Neural cell (in vitro differentiated cells): Measurements from ENCODE around the gene ADARB2. TPM values are rescaled to one million over a fixed set of nuclear protein-coding genes. Genes with fewer than 3 reads are reported as not detected.

ENCODE experiments used
- H2AFZ ChIP-seq: fragments of 200-600, 300-800 bp; sonication (generic), shearing (Covaris generic); 2 replicates; pipeline ENCODE4 v1.6.0; 2014; ENCODE audit warnings: low read depth, mild to moderate bottlenecking, antibody characterized with exemption, low read length, moderate library complexity
- H3F3A ChIP-seq: fragments of 200-600 bp; shearing (Covaris generic); 2 replicates; pipeline ENCODE4 v1.6.1; 2016; ENCODE audit warnings: mild to moderate bottlenecking, moderate library complexity, mixed read lengths, antibody characterized with exemption, low read length; ENCODE audit not compliant: insufficient read depth, poor library complexity, severe bottlenecking
- H3K27ac ChIP-seq: fragments of 200-600, 300-800 bp; sonication (generic), shearing (Covaris generic); 2 replicates; pipeline ENCODE4 v1.5.1; 2014; ENCODE audit warnings: mild to moderate bottlenecking, low read length, moderate library complexity
- H3K27me3 ChIP-seq: fragments of 300-800, 200-600 bp; sonication (generic), shearing (Covaris generic); 2 replicates; pipeline ENCODE4 v1.6.0; 2014; ENCODE audit warnings: mild to moderate bottlenecking, low read depth, low read length, moderate library complexity; ENCODE audit not compliant: insufficient read depth
- H3K36me3 ChIP-seq: fragments of 300-800, 200-600 bp; sonication (generic), shearing (Covaris generic); 2 replicates; pipeline ENCODE4 v1.5.1; 2014; ENCODE audit warnings: mild to moderate bottlenecking, antibody characterized with exemption, low read length, moderate library complexity; ENCODE audit not compliant: insufficient read depth
- H3K4me2 ChIP-seq: fragments of 300-800, 200-600 bp; sonication (generic), shearing (Covaris generic); 2 replicates; pipeline ENCODE4 v1.6.0; 2014; ENCODE audit warnings: mild to moderate bottlenecking, low read length
- H3K4me3 ChIP-seq: fragments of 300-800, 200-600 bp; sonication (generic), shearing (Covaris generic); 2 replicates; pipeline ENCODE4 v1.5.1; 2014; ENCODE audit warnings: mild to moderate bottlenecking, low read length, moderate library complexity
- H3K79me2 ChIP-seq: fragments of 200-600 bp; shearing (Covaris generic); replicated peaks from 2 replicates; pipeline ENCODE4 v1.6.0; 2014; ENCODE audit warnings: mild to moderate bottlenecking, low read length, moderate library complexity; ENCODE audit not compliant: insufficient read depth
- H3K9ac ChIP-seq: fragments of 300-800, 200-600 bp; sonication (generic), shearing (Covaris generic); 2 replicates; pipeline ENCODE4 v1.6.1; 2016; ENCODE audit warnings: mild to moderate bottlenecking, low read length, mixed read lengths
- H3K9me2 ChIP-seq: fragments of 200-600 bp; shearing (Covaris generic); 2 replicates; pipeline ENCODE4 v1.6.1; 2016; ENCODE audit warnings: mild to moderate bottlenecking, low read length, mixed read lengths; ENCODE audit not compliant: insufficient read depth
- H3K9me3 ChIP-seq: fragments of 200-600, 300-800 bp; sonication (generic), shearing (Covaris generic); 2 replicates; pipeline ENCODE4 v1.6.1; 2016; ENCODE audit warnings: mild to moderate bottlenecking, mixed run types, low read length, moderate library complexity, mixed read lengths
- H4K20me1 ChIP-seq: fragments of 200-600 bp; shearing (Covaris generic); 2 replicates; pipeline ENCODE4 v1.6.1; 2016; ENCODE audit warnings: mild to moderate bottlenecking, mixed run types; ENCODE audit not compliant: insufficient read depth
- EP300 ChIP-seq: fragments of 450-650 bp; conservative IDR thresholded peaks from 2 replicates; pipeline ENCODE4 v1.6.1; 2014; ENCODE audit warnings: antibody characterized with exemption, mild to moderate bottlenecking, moderate library complexity; ENCODE audit not compliant: poor library complexity, severe bottlenecking
- EZH2 ChIP-seq: fragments of 200-600, 300-800 bp; shearing (Covaris generic), sonication (generic); IDR thresholded peaks from 2 replicates; pipeline ENCODE4 v1.6.1; 2014; ENCODE audit warnings: antibody characterized with exemption, low read length, borderline replicate concordance, mild to moderate bottlenecking; ENCODE audit not compliant: insufficient read depth, poor library complexity, severe bottlenecking
- MXI1 ChIP-seq: fragments of 450-650 bp; conservative IDR thresholded peaks from 2 replicates; pipeline ENCODE4 v1.6.1; 2014; ENCODE audit warnings: antibody characterized with exemption, mild to moderate bottlenecking; ENCODE audit not compliant: poor library complexity, severe bottlenecking
- POLR2AphosphoS5 ChIP-seq: IDR thresholded peaks from 2 replicates; pipeline ENCODE4 v1.6.1; 2012
- RAD21 ChIP-seq: fragments of 450-650 bp; conservative IDR thresholded peaks from 2 replicates; pipeline ENCODE4 v1.6.1; 2014; ENCODE audit warnings: antibody characterized with exemption, mild to moderate bottlenecking, moderate library complexity
- TAF1 ChIP-seq: IDR thresholded peaks from 2 replicates; pipeline ENCODE4 v1.6.1; 2012; ENCODE audit warnings: low read depth
- polyA plus RNA-seq: library from polyadenylated mRNA; depleted of rRNA; stranded (reverse); fragments of >200 nt; gene quantifications from 2 replicates; pipeline ENCODE4 v1.2.3, GENCODE V29; 2014
- TF ChIP-seq, protein P1 (sequence below): IDR thresholded peaks from 2 replicates; pipeline ENCODE4 v1.6.1; 2012; ENCODE audit warnings: borderline replicate concordance
- TF ChIP-seq, protein P2 (sequence below): fragments of 450-650 bp; IDR thresholded peaks from 2 replicates; pipeline ENCODE4 v1.5.1; 2014; ENCODE audit warnings: antibody characterized with exemption, mild to moderate bottlenecking, moderate library complexity; ENCODE audit not compliant: poor library complexity, severe bottlenecking

Gene ADARB2
- polyA plus RNA-seq, 1 donor from 2014 or later = 3.6 TPM

DNA sequence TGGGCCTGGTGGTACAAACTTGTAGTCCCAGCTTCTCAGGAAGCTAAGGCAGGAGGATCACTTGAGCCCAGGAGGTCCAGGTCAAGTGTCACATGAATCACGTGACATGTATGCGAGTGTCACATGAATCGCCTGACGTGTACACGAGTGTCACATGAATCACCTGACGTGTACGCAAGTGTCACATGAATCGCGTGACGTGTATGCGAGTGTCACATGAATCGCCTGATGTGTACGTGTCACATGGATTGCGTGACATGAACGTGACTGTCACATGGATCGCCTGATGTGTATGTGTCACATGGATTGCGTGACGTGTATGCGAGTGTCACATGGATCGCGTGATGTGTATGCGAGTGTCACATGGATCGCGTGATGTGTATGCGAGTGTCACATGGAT lies 9.5 kb upstream of the ADARB2 start:
- Histone ChIP-seq H3K79me2 (no peaks in the 10 kb centered on the region), H3F3A (no peaks in the 10 kb centered on the region), H3K27me3 (no peaks in the 10 kb centered on the region), H3K9me3 (peaks cover 3% of the 10 kb centered on the region), H3K36me3 (no peaks in the 10 kb centered on the region), H3K4me2 (no peak overlapping the region), H3K27ac (no peak overlapping the region), H4K20me1 (no peaks in the 10 kb centered on the region), H3K4me3 (no peak overlapping the region), H2AFZ (no peak overlapping the region), H3K9ac (no peak overlapping the region), H3K9me2 (no peaks in the 10 kb centered on the region)
- TF ChIP-seq TAF1 = no peak
- TF ChIP-seq MXI1 = no peak
- TF ChIP-seq, protein P1, sequence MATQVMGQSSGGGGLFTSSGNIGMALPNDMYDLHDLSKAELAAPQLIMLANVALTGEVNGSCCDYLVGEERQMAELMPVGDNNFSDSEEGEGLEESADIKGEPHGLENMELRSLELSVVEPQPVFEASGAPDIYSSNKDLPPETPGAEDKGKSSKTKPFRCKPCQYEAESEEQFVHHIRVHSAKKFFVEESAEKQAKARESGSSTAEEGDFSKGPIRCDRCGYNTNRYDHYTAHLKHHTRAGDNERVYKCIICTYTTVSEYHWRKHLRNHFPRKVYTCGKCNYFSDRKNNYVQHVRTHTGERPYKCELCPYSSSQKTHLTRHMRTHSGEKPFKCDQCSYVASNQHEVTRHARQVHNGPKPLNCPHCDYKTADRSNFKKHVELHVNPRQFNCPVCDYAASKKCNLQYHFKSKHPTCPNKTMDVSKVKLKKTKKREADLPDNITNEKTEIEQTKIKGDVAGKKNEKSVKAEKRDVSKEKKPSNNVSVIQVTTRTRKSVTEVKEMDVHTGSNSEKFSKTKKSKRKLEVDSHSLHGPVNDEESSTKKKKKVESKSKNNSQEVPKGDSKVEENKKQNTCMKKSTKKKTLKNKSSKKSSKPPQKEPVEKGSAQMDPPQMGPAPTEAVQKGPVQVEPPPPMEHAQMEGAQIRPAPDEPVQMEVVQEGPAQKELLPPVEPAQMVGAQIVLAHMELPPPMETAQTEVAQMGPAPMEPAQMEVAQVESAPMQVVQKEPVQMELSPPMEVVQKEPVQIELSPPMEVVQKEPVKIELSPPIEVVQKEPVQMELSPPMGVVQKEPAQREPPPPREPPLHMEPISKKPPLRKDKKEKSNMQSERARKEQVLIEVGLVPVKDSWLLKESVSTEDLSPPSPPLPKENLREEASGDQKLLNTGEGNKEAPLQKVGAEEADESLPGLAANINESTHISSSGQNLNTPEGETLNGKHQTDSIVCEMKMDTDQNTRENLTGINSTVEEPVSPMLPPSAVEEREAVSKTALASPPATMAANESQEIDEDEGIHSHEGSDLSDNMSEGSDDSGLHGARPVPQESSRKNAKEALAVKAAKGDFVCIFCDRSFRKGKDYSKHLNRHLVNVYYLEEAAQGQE = no peak
- TF ChIP-seq EZH2 = no peak

DNA sequence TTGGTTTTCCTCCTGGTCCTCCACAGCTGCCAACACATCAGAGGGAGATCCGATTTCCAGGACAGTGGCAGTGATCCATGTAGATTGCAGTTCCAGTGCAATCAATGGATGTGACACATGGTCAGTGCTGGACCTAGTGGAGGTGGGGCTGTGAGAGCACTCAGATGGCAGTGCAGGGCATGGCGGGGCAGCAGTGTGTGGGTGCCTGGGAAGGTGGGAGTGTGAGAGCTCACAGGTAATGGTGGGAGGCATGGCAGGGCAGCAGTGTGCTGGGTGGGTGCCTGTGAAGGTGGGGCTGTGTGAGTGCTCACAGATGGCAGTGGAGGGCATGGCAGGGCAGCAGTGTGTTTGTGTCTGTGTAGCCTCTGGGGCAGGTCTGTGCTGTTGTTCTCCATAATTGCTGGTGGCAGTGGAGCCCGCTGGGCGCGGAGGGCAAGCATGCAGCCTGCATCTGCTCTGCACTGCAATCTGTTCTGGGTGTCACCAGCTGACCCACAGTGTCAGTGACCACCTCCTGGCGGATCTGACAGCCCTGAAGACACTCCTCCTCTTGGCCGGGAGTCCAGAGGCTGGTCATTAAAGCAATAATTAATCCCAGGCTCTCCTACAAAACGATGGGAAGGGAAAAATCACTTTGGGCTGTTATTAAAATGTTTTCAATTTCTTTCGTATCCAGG lies 8.6 kb upstream of the ADARB2 start:
- H2AFZ ChIP-seq = no peak overlapping the region
- H3K27ac ChIP-seq = no peak overlapping the region
- no peaks in the 10 kb centered on the region for H3F3A ChIP-seq

More for the DNA sequence above, 8.6 kb upstream of the ADARB2 start:
- Histone ChIP-seq H3K9me2 (no peaks in the 10 kb centered on the region), H3K4me2 (no peak overlapping the region), H3K79me2 (no peaks in the 10 kb centered on the region), H3K36me3 (no peaks in the 10 kb centered on the region), H3K9ac (no peak overlapping the region), H3K27me3 (no peaks in the 10 kb centered on the region), H4K20me1 (no peaks in the 10 kb centered on the region), H3K4me3 (no peak overlapping the region), H3K9me3 (peaks cover 3% of the 10 kb centered on the region)
- no peak for TF ChIP-seq MXI1
- TF ChIP-seq EZH2 = no peak
- TF ChIP-seq RAD21 = no peak
- TF ChIP-seq, protein P2, sequence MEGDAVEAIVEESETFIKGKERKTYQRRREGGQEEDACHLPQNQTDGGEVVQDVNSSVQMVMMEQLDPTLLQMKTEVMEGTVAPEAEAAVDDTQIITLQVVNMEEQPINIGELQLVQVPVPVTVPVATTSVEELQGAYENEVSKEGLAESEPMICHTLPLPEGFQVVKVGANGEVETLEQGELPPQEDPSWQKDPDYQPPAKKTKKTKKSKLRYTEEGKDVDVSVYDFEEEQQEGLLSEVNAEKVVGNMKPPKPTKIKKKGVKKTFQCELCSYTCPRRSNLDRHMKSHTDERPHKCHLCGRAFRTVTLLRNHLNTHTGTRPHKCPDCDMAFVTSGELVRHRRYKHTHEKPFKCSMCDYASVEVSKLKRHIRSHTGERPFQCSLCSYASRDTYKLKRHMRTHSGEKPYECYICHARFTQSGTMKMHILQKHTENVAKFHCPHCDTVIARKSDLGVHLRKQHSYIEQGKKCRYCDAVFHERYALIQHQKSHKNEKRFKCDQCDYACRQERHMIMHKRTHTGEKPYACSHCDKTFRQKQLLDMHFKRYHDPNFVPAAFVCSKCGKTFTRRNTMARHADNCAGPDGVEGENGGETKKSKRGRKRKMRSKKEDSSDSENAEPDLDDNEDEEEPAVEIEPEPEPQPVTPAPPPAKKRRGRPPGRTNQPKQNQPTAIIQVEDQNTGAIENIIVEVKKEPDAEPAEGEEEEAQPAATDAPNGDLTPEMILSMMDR = no peak
- TF ChIP-seq POLR2AphosphoS5 = no peak
- no peak for TF ChIP-seq TAF1
- TF ChIP-seq EP300 = no peak
